ENCODE measurements around the gene WDR45B. TPM values are rescaled to one million over a fixed set of nuclear protein-coding genes. Genes with fewer than 3 reads are reported as not detected.

The WDR45B gene
- total and polyA plus RNA-seq, 5 donors, result 37.0 to 49.2 (median 45.2) TPM

DNA sequence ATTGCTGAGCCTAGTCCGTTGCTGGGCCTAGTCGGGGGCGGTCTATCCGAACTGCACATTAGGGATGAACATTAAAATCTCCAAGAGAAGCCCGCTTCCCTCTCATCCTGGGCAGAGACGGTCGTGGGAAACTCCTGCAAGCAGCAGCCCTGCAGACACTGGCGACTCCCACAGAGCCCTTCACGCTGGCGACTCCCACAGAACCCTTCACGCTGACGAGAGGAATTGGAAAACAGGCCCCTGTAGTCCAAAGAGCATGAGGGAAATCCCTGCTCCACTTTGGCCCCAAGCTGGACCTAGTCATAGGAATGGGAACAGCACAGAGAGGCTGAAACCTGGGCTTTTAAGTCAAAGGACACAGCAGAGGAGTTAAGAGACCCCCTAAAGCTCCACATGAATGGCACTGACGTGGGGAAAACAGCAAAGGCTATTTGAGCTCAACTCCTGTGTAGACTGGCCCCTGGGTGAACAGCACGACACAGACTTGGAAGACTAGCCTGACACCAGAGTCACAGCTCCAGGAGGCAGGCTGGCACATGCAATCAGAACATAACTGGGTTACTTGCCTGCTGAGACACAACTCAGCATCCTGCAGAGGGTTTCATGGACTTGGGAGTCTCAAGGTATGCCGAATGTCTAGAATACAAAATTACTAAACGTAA lies 42.2 kb downstream of the WDR45B start:
- Histone ChIP-seq H3K27ac (ENCODE audit: low read length) (no peak overlapping the region), H3K4me1 (ENCODE audit: control insufficient read depth, insufficient read depth, low read length) (peaks cover 5% of the 10 kb centered on the region), H3K4me3 (ENCODE audit: low read length) (no peak overlapping the region), H3K9me3 (ENCODE audit: control insufficient read depth, low read length) (no peaks in the 10 kb centered on the region), H3K27me3 (ENCODE audit: control insufficient read depth, insufficient read depth) (no peaks in the 10 kb centered on the region)
- intact Hi-C loops (cut with DNase I), result no loop called here
- DNase-seq (peak in 2 of 3 donors; percentile 30 to 41), ATAC-seq (no peak)
- WGBS, result 79% methylated on average over 16 of the region's 16 CpGs

GRCh38 chr17:82604532-82604931 lies 43.7 kb downstream of the WDR45B start:
- DNase-seq, result peak in 1 of 3 donors; percentile 27
- Histone ChIP-seq H3K27ac (ENCODE audit: low read length) (no peak overlapping the region), H3K4me1 (ENCODE audit: control insufficient read depth, insufficient read depth, low read length) (peaks cover 9% of the 10 kb centered on the region), H3K9me3 (ENCODE audit: control insufficient read depth, low read length) (no peaks in the 10 kb centered on the region), H3K4me3 (ENCODE audit: low read length) (no peak overlapping the region), H3K27me3 (ENCODE audit: control insufficient read depth, insufficient read depth) (no peaks in the 10 kb centered on the region)
- intact Hi-C loops (cut with DNase I), result no loop called here
- ATAC-seq, result no peak
- WGBS, result 95% methylated on average over 7 of the region's 7 CpGs

DNA sequence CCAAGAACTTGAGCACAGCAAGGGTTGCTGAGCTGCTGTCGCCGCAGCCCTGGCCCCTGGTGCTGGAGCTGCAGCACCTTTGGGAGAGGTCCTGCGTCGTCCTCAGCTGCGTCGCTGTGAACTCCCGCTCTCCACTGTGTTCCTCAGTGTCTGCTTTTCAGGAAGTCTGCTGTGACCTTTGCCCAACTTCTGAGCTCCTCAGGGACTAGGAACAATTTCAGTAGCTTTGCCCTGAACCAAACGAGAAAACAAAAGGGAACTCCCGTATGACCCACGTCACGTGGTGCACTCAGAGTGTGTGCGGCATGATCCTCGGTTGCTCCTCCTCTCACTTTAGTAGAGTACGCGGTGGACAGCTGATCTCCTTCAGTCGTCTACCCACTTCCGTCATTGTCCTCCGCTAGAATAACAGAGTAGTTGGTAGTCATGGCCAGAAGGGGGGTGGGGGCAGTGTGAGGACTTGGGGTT lies 44.2 kb downstream of the WDR45B start:
- DNase-seq, result peak; percentile 66 to 83 (median 77)
- Histone ChIP-seq H3K4me1 (ENCODE audit: control insufficient read depth, insufficient read depth, low read length) (peaks cover 9% of the 10 kb centered on the region), H3K27me3 (ENCODE audit: control insufficient read depth, insufficient read depth) (no peaks in the 10 kb centered on the region), H3K4me3 (ENCODE audit: low read length) (no peak overlapping the region), H3K9me3 (ENCODE audit: control insufficient read depth, low read length) (no peaks in the 10 kb centered on the region), H3K27ac (ENCODE audit: low read length) (peak overlapping the region; percentile 19)
- 56% methylated on average over 18 of the region's 18 CpGs for WGBS
- intact Hi-C loops (cut with DNase I), result no loop called here
- ATAC-seq, result peak; percentile 80

GRCh38 chr17:82602986-82603710 lies 45.1 kb downstream of the WDR45B start:
- Histone ChIP-seq H3K4me3 (ENCODE audit: low read length) (no peak overlapping the region), H3K27me3 (ENCODE audit: control insufficient read depth, insufficient read depth) (no peaks in the 10 kb centered on the region), H3K9me3 (ENCODE audit: control insufficient read depth, low read length) (no peaks in the 10 kb centered on the region), H3K27ac (ENCODE audit: low read length) (no peak overlapping the region), H3K4me1 (ENCODE audit: control insufficient read depth, insufficient read depth, low read length) (peaks cover 9% of the 10 kb centered on the region)
- no peak for DNase-seq
- WGBS, result 82% methylated on average over 20 of the region's 20 CpGs
- intact Hi-C loops (cut with DNase I), result no loop called here
- ATAC-seq, result no peak

GRCh38 chr17:82602487-82602886 lies 45.8 kb downstream of the WDR45B start:
- H3K9me3 ChIP-seq (ENCODE audit: control insufficient read depth, low read length), result no peaks in the 10 kb centered on the region
- DNase-seq (peak in 1 of 3 donors; percentile 38), ATAC-seq (peak in 1 of 2 donors; percentile 8)
- H3K4me3 ChIP-seq (ENCODE audit: low read length), result no peak overlapping the region
- peaks cover 9% of the 10 kb centered on the region for H3K4me1 ChIP-seq (ENCODE audit: control insufficient read depth, insufficient read depth, low read length)
- H3K27me3 ChIP-seq (ENCODE audit: control insufficient read depth, insufficient read depth), result no peaks in the 10 kb centered on the region
- peak overlapping the region; percentile 23 for H3K27ac ChIP-seq (ENCODE audit: low read length)
- intact Hi-C loops (cut with DNase I), result no loop called here
- WGBS, result 71% methylated on average over 21 of the region's 21 CpGs

GRCh38 chr17:82601447-82602000 lies 46.7 kb downstream of the WDR45B start:
- Histone ChIP-seq H3K27ac (ENCODE audit: low read length) (no peak overlapping the region), H3K27me3 (ENCODE audit: control insufficient read depth, insufficient read depth) (no peaks in the 10 kb centered on the region), H3K9me3 (ENCODE audit: control insufficient read depth, low read length) (no peaks in the 10 kb centered on the region), H3K4me3 (ENCODE audit: low read length) (no peak overlapping the region), H3K4me1 (ENCODE audit: control insufficient read depth, insufficient read depth, low read length) (peaks cover 9% of the 10 kb centered on the region)
- peak in 2 of 3 donors; percentile 35 to 50 for DNase-seq
- ATAC-seq, result no peak
- intact Hi-C loops (cut with DNase I), result no loop called here
- 92% methylated on average over 24 of the region's 24 CpGs for WGBS

DNA sequence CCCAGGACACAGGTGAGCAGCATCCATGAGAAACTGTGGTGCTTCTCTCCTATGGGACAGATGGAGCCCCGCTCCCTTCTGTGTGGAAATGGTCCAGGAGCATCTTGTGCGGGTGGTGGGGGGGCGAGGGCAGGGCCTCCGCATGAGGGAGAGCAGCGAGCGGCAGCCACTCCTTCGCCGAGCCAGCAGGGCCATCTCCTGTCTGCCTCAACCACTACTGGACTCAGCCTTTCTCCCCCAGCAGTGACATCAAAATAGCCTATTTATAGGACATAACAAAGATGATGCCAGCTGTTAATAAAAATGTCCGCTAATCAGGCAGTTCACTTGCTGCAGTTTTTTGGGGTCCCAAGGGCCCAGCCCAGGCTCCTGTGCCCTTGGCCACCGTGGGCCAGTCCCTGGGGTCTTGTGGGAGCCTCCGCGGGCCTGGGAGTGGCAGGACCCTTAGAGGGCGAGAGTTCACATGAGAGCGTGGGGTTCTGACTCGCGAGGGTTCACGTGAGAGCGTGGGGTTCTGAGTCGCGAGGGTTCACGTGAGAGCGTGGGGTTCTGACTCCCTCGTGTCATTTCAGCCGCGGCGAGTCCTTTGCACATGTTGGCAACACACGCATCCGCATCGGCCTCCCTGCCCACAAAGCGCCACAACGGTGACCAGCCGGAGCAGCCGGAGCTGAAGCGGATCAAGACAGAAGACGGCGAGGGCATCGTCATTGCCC lies 47.4 kb downstream of the WDR45B start:
- intact Hi-C loops (cut with DNase I), result no loop called here
- H3K4me3 ChIP-seq (ENCODE audit: low read length), result no peak overlapping the region
- WGBS, result 88% methylated on average over 37 of the region's 37 CpGs
- no peaks in the 10 kb centered on the region for H3K27me3 ChIP-seq (ENCODE audit: control insufficient read depth, insufficient read depth)
- H3K4me1 ChIP-seq (ENCODE audit: control insufficient read depth, insufficient read depth, low read length), result peaks cover 9% of the 10 kb centered on the region
- ATAC-seq, result peak in 1 of 2 donors; percentile 17
- H3K9me3 ChIP-seq (ENCODE audit: control insufficient read depth, low read length), result no peaks in the 10 kb centered on the region
- H3K27ac ChIP-seq (ENCODE audit: low read length), result no peak overlapping the region
- DNase-seq, result peak in 2 of 3 donors; percentile 38 to 49

- H3K27me3 ChIP-seq (ENCODE audit: control insufficient read depth, insufficient read depth), result no peaks in the 10 kb centered on the region
Measured at GRCh38 chr17:82599674-82600661, 48.3 kb downstream of the WDR45B start.

GRCh38 chr17:82598256-82599119 lies 49.8 kb downstream of the WDR45B start:
- 71% methylated on average over 23 of the region's 23 CpGs for WGBS
- no peaks in the 10 kb centered on the region for H3K27me3 ChIP-seq (ENCODE audit: control insufficient read depth, insufficient read depth)
- ATAC-seq, result no peak
- no peak overlapping the region for H3K4me3 ChIP-seq (ENCODE audit: low read length)
- DNase-seq, result peak in 2 of 3 donors; percentile 39 to 46
- no peak overlapping the region for H3K27ac ChIP-seq (ENCODE audit: low read length)
- H3K4me1 ChIP-seq (ENCODE audit: control insufficient read depth, insufficient read depth, low read length), result peaks cover 14% of the 10 kb centered on the region
- no peaks in the 10 kb centered on the region for H3K9me3 ChIP-seq (ENCODE audit: control insufficient read depth, low read length)
- intact Hi-C loops (cut with DNase I), result no loop called here

More at GRCh38 chr17:82599674-82600661, 48.3 kb downstream of the WDR45B start:
- ATAC-seq (no peak), DNase-seq (peak in 2 of 3 donors; percentile 32 to 55)
- intact Hi-C loops (cut with DNase I), result no loop called here
- H3K9me3 ChIP-seq (ENCODE audit: control insufficient read depth, low read length), result no peaks in the 10 kb centered on the region
- no peak overlapping the region for H3K27ac ChIP-seq (ENCODE audit: low read length)
- H3K4me1 ChIP-seq (ENCODE audit: control insufficient read depth, insufficient read depth, low read length), result peaks cover 9% of the 10 kb centered on the region
- H3K4me3 ChIP-seq (ENCODE audit: low read length), result no peak overlapping the region
- WGBS, result 91% methylated on average over 26 of the region's 26 CpGs

All from right cardiac atrium (tissue), 5 donors.